HepG2 (cell line): ENCODE results near the gene SECTM1. TPM values are rescaled to one million over a fixed set of nuclear protein-coding genes. Genes with fewer than 3 reads are reported as not detected.

Experiments used
- ARNT2 ChIP-seq: sonication (generic); formaldehyde crosslinking; IDR thresholded peaks from 2 replicates; pipeline ENCODE4 v1.8.0; 2022; ENCODE audit warnings: mild to moderate bottlenecking, low read depth, missing genetic modification reagents, moderate library complexity
- ATRX ChIP-seq: sonication (generic); formaldehyde crosslinking; IDR thresholded peaks from 2 replicates; pipeline ENCODE4 v1.4.0; 2020; ENCODE audit warnings: missing genetic modification reagents, borderline replicate concordance
- HDAC2 ChIP-seq: sonication (generic); formaldehyde crosslinking; IDR thresholded peaks from 2 replicates; pipeline ENCODE4 v1.4.0; 2020; ENCODE audit warnings: missing genetic modification reagents
- PHF20 ChIP-seq: sonication (generic); formaldehyde crosslinking; IDR thresholded peaks from 2 replicates; pipeline ENCODE4 v1.5.0; 2020; ENCODE audit warnings: mild to moderate bottlenecking, missing genetic modification reagents
- SALL1 ChIP-seq: sonication (generic); formaldehyde crosslinking; IDR thresholded peaks from 2 replicates; pipeline ENCODE4 v1.8.0; 2022; ENCODE audit warnings: mild to moderate bottlenecking, missing genetic modification reagents
- SKIL ChIP-seq: sonication (generic); formaldehyde crosslinking; IDR thresholded peaks from 2 replicates; pipeline ENCODE4 v1.8.0; 2022; ENCODE audit warnings: missing genetic modification reagents, mild to moderate bottlenecking, moderate library complexity, borderline replicate concordance
- SMAD9 ChIP-seq: sonication (generic); formaldehyde crosslinking; IDR thresholded peaks from 2 replicates; pipeline ENCODE4 v1.5.1; 2020; ENCODE audit warnings: mild to moderate bottlenecking, missing genetic modification reagents
- SRF ChIP-seq: IDR thresholded peaks from 2 replicates; pipeline ENCODE4 v1.6.1; 2011; ENCODE audit warnings: mild to moderate bottlenecking, low read depth, low read length, moderate library complexity
- THAP9 ChIP-seq: sonication (generic); formaldehyde crosslinking; IDR thresholded peaks from 2 replicates; pipeline ENCODE4; 2020; ENCODE audit warnings: missing genetic modification reagents, mild to moderate bottlenecking, borderline replicate concordance
- YEATS2 ChIP-seq: sonication (generic); formaldehyde crosslinking; IDR thresholded peaks from 2 replicates; pipeline ENCODE4 v1.4.0; 2020; ENCODE audit warnings: missing genetic modification reagents, borderline replicate concordance
- ZBTB33 ChIP-seq: sonication (generic); formaldehyde crosslinking; IDR thresholded peaks from 2 replicates; pipeline ENCODE4 v1.4.0; 2020; ENCODE audit warnings: missing genetic modification reagents
- ZNF557 ChIP-seq: sonication (generic); formaldehyde crosslinking; IDR thresholded peaks from 2 replicates; pipeline ENCODE4 v1.4.0; 2020; ENCODE audit warnings: missing genetic modification reagents
- ZNF569 ChIP-seq: sonication (generic); formaldehyde crosslinking; IDR thresholded peaks from 2 replicates; pipeline ENCODE4 v1.5.0; 2020; ENCODE audit warnings: mild to moderate bottlenecking, missing genetic modification reagents, moderate library complexity, borderline replicate concordance
- ZNF704 ChIP-seq: sonication (generic); formaldehyde crosslinking; IDR thresholded peaks from 2 replicates; pipeline ENCODE4 v1.8.1; 2023; ENCODE audit warnings: mild to moderate bottlenecking, inconsistent platforms, moderate library complexity, missing genetic modification reagents, borderline replicate concordance
- polyA plus RNA-seq, 8 experiments: library from polyadenylated mRNA; depleted of rRNA in 3 of 8; stranded (reverse) in 7 of 8; unstranded in 1 of 8; fragments of >200 nt; fragmentation: Illumina TruSeq in 4 of 8; extraction: Trizol in 4 of 8; gene quantifications; 2 replicates each; pipeline versions ENCODE4 v1.2.1 to v1.2.3, GENCODE V29; 2011 to 2016; ENCODE audit warnings: low read depth in 4 of 8, missing spikeins in 1 of 8, mixed read lengths in 1 of 8; ENCODE audit not compliant: insufficient read depth in 1 of 8
- total RNA-seq, 5 experiments: library from RNA; depleted of rRNA; stranded (reverse); fragments of >200 nt; fragmentation: Illumina TruSeq; extraction: Trizol; gene quantifications; 2 replicates each; pipeline ENCODE4 v1.2.3, GENCODE V29; 2016; ENCODE audit warnings: low read depth in 1 of 5

The SECTM1 gene
- total and polyA plus RNA-seq, 2 of the 13 experiments (the other 11 are each of a cell fraction or from before 2014, with no cell fraction given), result 3.5 to 5.3 TPM

GRCh38 chr17:82330322-82331239 is 3.0 kb downstream of the SECTM1 start (continued):
- TF ChIP-seq ZNF569 (CRISPR knock-in tag) (0 out of 2 replicates have a peak, but pooled peaks have one; percentile 60), ATRX (CRISPR knock-in tag) (no peak), ZNF704 (0 out of 2 replicates have a peak, but pooled peaks have one; percentile 79), SRF (no peak), PHF20 (no peak), YEATS2 (CRISPR knock-in tag) (peak; percentile 57; the same call in 1 of the 2 replicates), SKIL (peak; percentile 70), ZBTB33 (peak; percentile 93; the same call in 1 of the 2 replicates), THAP9 (peak; percentile 71; the same call in 1 of the 2 replicates), ARNT2 (no peak), HDAC2 (CRISPR knock-in tag) (peak; percentile 60), SMAD9 (no peak), ZNF557 (CRISPR knock-in tag) (no peak), SALL1 (CRISPR knock-in tag) (peak; percentile 81)
